A549 treated with AZD9567 at 1 μM for 4 hours (cell line): ENCODE data around the gene ZEB2. TPM values are rescaled to one million over a fixed set of nuclear protein-coding genes. Genes with fewer than 3 reads are reported as not detected.

Experiments used
- total RNA-seq: library from RNA; stranded (reverse); fragments of 200-300 nt; extraction: Qiagen RNA extraction; gene quantifications from 5 replicates; pipeline ENCODE4 v1.2.3, GENCODE V29; 2022; ENCODE audit not compliant: insufficient read depth

Gene ZEB2
- total RNA-seq: 5.7 to 7.2 TPM (median 6.4 TPM) in 5 replicates

GRCh38 chr2:144519934-144520731 lies at the start of gene ZEB2:
Gene ZEB2 (minus strand): TSS chr2:144520119. CDS start chr2:144517350, 2,769 bp downstream.

